Gastrocnemius medialis (tissue), 4 donors: ENCODE measurements around the gene LRRC49.

ENCODE experiments used
- CTCF ChIP-seq, 5 experiments: fragments of 450-650 bp in 3 of 5; fragments of 200-600 bp in 2 of 5; sonication (generic) in 2 of 5; IDR thresholded peaks in 4 of 5; conservative IDR thresholded peaks in 1 of 5; 1 replicate in 4 of 5; 2 replicates in 1 of 5; pipeline ENCODE4 v1.5.1; 2016 to 2019; ENCODE audit warnings: antibody characterized with exemption in 5 of 5, mild to moderate bottlenecking in 3 of 5, moderate library complexity in 3 of 5
- POLR2A ChIP-seq, 2 donors: fragments of 450-650 bp; IDR thresholded peaks; one replicate each; pipeline ENCODE4 v1.6.1; 2017; ENCODE audit warnings: antibody characterized with exemption in 2 of 2, mild to moderate bottlenecking in 2 of 2, moderate library complexity in 2 of 2

- no peak for TF ChIP-seq CTCF (IDR thresholded peaks at IDR 0.05 in 4 of 5, conservative IDR thresholded peaks at IDR 0.05 in 1 of 5)
- TF ChIP-seq POLR2A (IDR thresholded peaks at IDR 0.05), result no peak
Observed at GRCh38 chr15:71050461-71050860, 157.8 kb downstream of the LRRC49 start.
